Keratinocyte (primary cell): ENCODE measurements around the gene ARL14EPL. TPM values are rescaled to one million over a fixed set of nuclear protein-coding genes. Genes with fewer than 3 reads are reported as not detected.

Experiments
- DNase-seq: peaks from one replicate; pipeline ENCODE4 v3.0.0-alpha.2; 2011; ENCODE audit warnings: low read depth, missing footprints, low spot score
- FAIRE-seq: peaks from 2 replicates; lab custom pipeline; 2011; peaks lifted over from hg19 to GRCh38; lab: Jason Lieb, UNC
- H2AFZ ChIP-seq: 2 replicates; pipeline ENCODE4 v1.6.0; 2012; ENCODE audit warnings: low read length, control low read depth, inconsistent platforms; ENCODE audit not compliant: control insufficient read depth
- H3K27ac ChIP-seq: 2 replicates; pipeline ENCODE4 v1.5.1; 2011; ENCODE audit warnings: low read length; ENCODE audit not compliant: control insufficient read depth, insufficient read depth
- H3K27me3 ChIP-seq: 3 replicates; pipeline ENCODE4 v1.6.0; 2011; ENCODE audit warnings: low read length; ENCODE audit not compliant: control insufficient read depth, insufficient read depth; ENCODE audit errors: extremely low read depth
- H3K36me3 ChIP-seq, 2 experiments: 2 replicates in 1 of 2; 3 replicates in 1 of 2; pipeline ENCODE4 v1.5.1; 2011; ENCODE audit warnings: low read length in 2 of 2, mild to moderate bottlenecking in 1 of 2; ENCODE audit not compliant: control insufficient read depth in 2 of 2, insufficient read depth in 2 of 2; ENCODE audit errors: extremely low read depth in 1 of 2
- H3K4me1 ChIP-seq: 3 replicates; pipeline ENCODE4 v1.5.1; 2011; ENCODE audit warnings: low read length; ENCODE audit not compliant: control insufficient read depth, insufficient read depth; ENCODE audit errors: extremely low read depth
- H3K4me2 ChIP-seq: 3 replicates; pipeline ENCODE4 v1.6.0; 2011; ENCODE audit warnings: low read depth, low read length; ENCODE audit not compliant: control insufficient read depth, insufficient read depth; ENCODE audit errors: extremely low read depth
- H3K4me3 ChIP-seq, 3 experiments: fragments of 200-600 bp in 1 of 3; sonication (generic) in 1 of 3; 2 replicates in 2 of 3; 3 replicates in 1 of 3; pipeline ENCODE4 v1.5.1; 2011 to 2016; ENCODE audit warnings: low read length in 3 of 3, mild to moderate bottlenecking in 3 of 3, control low read depth in 2 of 3, inconsistent platforms in 1 of 3, low read depth in 1 of 3, mixed read lengths in 1 of 3, mixed run types in 1 of 3, moderate library complexity in 1 of 3; ENCODE audit not compliant: control insufficient read depth in 2 of 3, insufficient read depth in 2 of 3; ENCODE audit errors: extremely low read depth in 1 of 3
- H3K79me2 ChIP-seq: 2 replicates; pipeline ENCODE4 v1.6.0; 2012; ENCODE audit warnings: low read length; ENCODE audit not compliant: control insufficient read depth, insufficient read depth
- H3K9ac ChIP-seq: 3 replicates; pipeline ENCODE4 v1.6.0; 2011; ENCODE audit warnings: low read length; ENCODE audit not compliant: control insufficient read depth, insufficient read depth; ENCODE audit errors: extremely low read depth
- H3K9me1 ChIP-seq: 3 replicates; pipeline ENCODE4 v1.6.0; 2011; ENCODE audit warnings: low read length; ENCODE audit not compliant: control insufficient read depth, insufficient read depth; ENCODE audit errors: extremely low read depth
- H3K9me3 ChIP-seq: 2 replicates; pipeline ENCODE4 v1.5.1; 2012; ENCODE audit warnings: low read depth, low read length; ENCODE audit not compliant: control insufficient read depth
- H4K20me1 ChIP-seq: 3 replicates; pipeline ENCODE4 v1.6.0; 2011; ENCODE audit warnings: low read length; ENCODE audit not compliant: control insufficient read depth, insufficient read depth; ENCODE audit errors: extremely low read depth
- EZH2 ChIP-seq: IDR thresholded peaks from one replicate; pipeline ENCODE4 v1.6.1; 2012; ENCODE audit warnings: inconsistent platforms, mild to moderate bottlenecking, low read length, moderate library complexity
- dilution Hi-C: fragments of 300-500 bp; cut with MboI; formaldehyde crosslinking; loops from one replicate; pipeline ENCODE4 v1.7.0; 2020; ENCODE audit warnings: low sequenced_read_pairs; ENCODE audit not compliant: extremely low pct_ligation_motif_present
- polyA plus RNA-seq, 5 experiments: library from polyadenylated mRNA; depleted of rRNA in 3 of 5; stranded (reverse) in 3 of 5; stranded (forward) in 1 of 5; unstranded in 1 of 5; fragments of >200 nt; gene quantifications; 1 replicate in 1 of 5; 2 replicates in 3 of 5; 3 replicates in 1 of 5; pipeline versions ENCODE4 v1.2.1 to v1.2.3, GENCODE V29; 2011 to 2012; ENCODE audit warnings: missing spikeins in 2 of 5, low read depth in 1 of 5, low replicate concordance in 1 of 5
- TF ChIP-seq, protein P1 (sequence below), 3 experiments: IDR thresholded peaks in 1 of 3; conservative IDR thresholded peaks in 1 of 3; optimal IDR thresholded peaks in 1 of 3; 2 replicates in 2 of 3; 3 replicates in 1 of 3; pipeline versions ENCODE3 to v1.5.1; 2011; ENCODE audit warnings: low read length in 3 of 3, mild to moderate bottlenecking in 3 of 3, moderate library complexity in 2 of 3, control low read depth in 1 of 3, inconsistent platforms in 1 of 3; ENCODE audit not compliant: insufficient read depth in 2 of 3; ENCODE audit errors: extremely low read depth in 1 of 3

ARL14EPL gene
- polyA plus RNA-seq, 1 donor (not counting 4 experiments of a cell fraction or from before 2014, with no cell fraction given), result not detected

GRCh38 chr5:116037236-116037822, 5.1 kb downstream of the ARL14EPL start:
- no peak overlapping the region for H3K4me2 ChIP-seq
- H2AFZ ChIP-seq, result no peak overlapping the region
- FAIRE-seq, result no peak
- no peaks in the 10 kb centered on the region for H3K79me2 ChIP-seq
- DNase-seq, result no peak
- H3K27ac ChIP-seq, result no peak overlapping the region
- TF ChIP-seq, protein P1, sequence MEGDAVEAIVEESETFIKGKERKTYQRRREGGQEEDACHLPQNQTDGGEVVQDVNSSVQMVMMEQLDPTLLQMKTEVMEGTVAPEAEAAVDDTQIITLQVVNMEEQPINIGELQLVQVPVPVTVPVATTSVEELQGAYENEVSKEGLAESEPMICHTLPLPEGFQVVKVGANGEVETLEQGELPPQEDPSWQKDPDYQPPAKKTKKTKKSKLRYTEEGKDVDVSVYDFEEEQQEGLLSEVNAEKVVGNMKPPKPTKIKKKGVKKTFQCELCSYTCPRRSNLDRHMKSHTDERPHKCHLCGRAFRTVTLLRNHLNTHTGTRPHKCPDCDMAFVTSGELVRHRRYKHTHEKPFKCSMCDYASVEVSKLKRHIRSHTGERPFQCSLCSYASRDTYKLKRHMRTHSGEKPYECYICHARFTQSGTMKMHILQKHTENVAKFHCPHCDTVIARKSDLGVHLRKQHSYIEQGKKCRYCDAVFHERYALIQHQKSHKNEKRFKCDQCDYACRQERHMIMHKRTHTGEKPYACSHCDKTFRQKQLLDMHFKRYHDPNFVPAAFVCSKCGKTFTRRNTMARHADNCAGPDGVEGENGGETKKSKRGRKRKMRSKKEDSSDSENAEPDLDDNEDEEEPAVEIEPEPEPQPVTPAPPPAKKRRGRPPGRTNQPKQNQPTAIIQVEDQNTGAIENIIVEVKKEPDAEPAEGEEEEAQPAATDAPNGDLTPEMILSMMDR (optimal IDR thresholded peaks at IDR 0.05 in 1 of 3, IDR thresholded peaks at IDR 0.05 in 1 of 3, conservative IDR thresholded peaks at IDR 0.05 in 1 of 3; ENCODE audit: extremely low read depth in 1 of 3, insufficient read depth in 2 of 3, low read length in 3 of 3), result no peak
- no peak for TF ChIP-seq EZH2
- no peaks in the 10 kb centered on the region for H4K20me1 ChIP-seq
- dilution Hi-C loops, result no loop called here
- no peak overlapping the region for H3K4me3 ChIP-seq
- no peaks in the 10 kb centered on the region for H3K9me3 ChIP-seq
- no peaks in the 10 kb centered on the region for H3K4me1 ChIP-seq
- no peaks in the 10 kb centered on the region for H3K9me1 ChIP-seq
- no peaks in the 10 kb centered on the region for H3K36me3 ChIP-seq
- no peak overlapping the region for H3K9ac ChIP-seq
- peaks cover 4% of the 10 kb centered on the region for H3K27me3 ChIP-seq

- Histone ChIP-seq H3K9ac (no peak overlapping the region), H3K27me3 (peaks cover 4% of the 10 kb centered on the region), H3K4me1 (no peaks in the 10 kb centered on the region), H3K4me3 (no peak overlapping the region), H3K4me2 (no peak overlapping the region), H4K20me1 (no peaks in the 10 kb centered on the region), H3K9me1 (no peaks in the 10 kb centered on the region), H3K36me3 (no peaks in the 10 kb centered on the region), H3K9me3 (no peaks in the 10 kb centered on the region), H3K79me2 (no peaks in the 10 kb centered on the region), H2AFZ (no peak overlapping the region), H3K27ac (no peak overlapping the region)
- DNase-seq (no peak), FAIRE-seq (no peak)
- no peak for TF ChIP-seq EZH2
- TF ChIP-seq, protein P1 (optimal IDR thresholded peaks at IDR 0.05 in 1 of 3, IDR thresholded peaks at IDR 0.05 in 1 of 3, conservative IDR thresholded peaks at IDR 0.05 in 1 of 3; ENCODE audit: extremely low read depth in 1 of 3, insufficient read depth in 2 of 3, low read length in 3 of 3), result no peak
- dilution Hi-C loops, result no loop called here
These were observed 6.5 kb downstream of the ARL14EPL start for GRCh38 chr5:116038817-116039216.
